CD4-positive, alpha-beta T cell treated with Interleukin-12 subunit alpha and Interleukin-12 subunit beta, for 1 hour (primary cell): ENCODE data around the gene PRUNE2.
"Not testable (repeated sequence)": the region's sequence is repeated elsewhere in the genome, so short reads cannot be mapped to it uniquely, and the experiment has no call there.

Source experiments
- DNase-seq: peaks from one replicate; pipeline ENCODE4 v3.0.0-alpha.2; 2020

The PRUNE2 gene

GRCh38 chr9:76593961-76594735, 311.8 kb downstream of the PRUNE2 start:
- DNase-seq: not testable (repeated sequence)

GRCh38 chr9:76592974-76593347, 313.0 kb downstream of the PRUNE2 start:
- DNase-seq: no peak

DNA sequence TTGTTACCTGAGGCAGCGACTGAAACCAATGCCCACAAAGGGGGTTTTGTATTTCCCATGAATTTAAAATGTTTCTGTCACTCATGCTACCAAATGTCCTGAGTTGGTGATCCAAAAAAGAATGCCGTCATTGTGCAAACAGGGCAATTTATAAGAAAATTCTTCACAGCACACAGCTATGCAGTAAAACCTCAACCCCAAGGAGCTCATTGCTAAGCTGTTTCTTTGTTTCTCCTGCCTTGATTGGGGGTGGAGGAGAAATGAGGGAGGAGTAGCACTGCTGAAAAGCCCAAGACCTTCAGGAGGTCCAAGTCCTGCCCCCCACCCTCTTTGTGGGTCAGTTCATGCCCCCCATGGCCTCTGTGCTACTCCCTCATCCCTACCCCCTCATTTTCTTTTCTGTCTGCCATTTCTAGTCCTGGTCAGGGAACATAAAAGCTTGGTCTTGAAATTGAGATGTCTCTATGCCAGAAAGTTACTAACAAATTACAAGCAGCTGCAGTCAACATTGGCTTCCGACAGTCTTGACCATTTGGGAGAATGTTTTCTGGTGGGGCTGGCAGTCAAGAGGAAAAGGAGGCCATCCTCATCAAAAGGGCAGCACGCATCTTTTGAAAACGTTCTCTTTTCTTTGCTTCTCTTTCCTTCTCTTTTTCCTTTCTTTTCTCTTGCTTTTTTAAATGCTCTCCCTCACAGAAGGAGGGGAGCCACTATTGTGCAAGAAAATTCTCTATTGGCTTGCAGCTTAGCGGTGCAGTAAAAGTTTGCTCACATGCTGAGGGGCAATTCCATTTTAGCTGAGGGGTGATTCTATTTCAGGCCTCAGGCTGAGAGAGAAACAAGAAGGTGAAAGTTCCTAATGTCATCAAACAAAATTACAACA, 313.6 kb downstream of the PRUNE2 start:
- no peak for DNase-seq

DNA sequence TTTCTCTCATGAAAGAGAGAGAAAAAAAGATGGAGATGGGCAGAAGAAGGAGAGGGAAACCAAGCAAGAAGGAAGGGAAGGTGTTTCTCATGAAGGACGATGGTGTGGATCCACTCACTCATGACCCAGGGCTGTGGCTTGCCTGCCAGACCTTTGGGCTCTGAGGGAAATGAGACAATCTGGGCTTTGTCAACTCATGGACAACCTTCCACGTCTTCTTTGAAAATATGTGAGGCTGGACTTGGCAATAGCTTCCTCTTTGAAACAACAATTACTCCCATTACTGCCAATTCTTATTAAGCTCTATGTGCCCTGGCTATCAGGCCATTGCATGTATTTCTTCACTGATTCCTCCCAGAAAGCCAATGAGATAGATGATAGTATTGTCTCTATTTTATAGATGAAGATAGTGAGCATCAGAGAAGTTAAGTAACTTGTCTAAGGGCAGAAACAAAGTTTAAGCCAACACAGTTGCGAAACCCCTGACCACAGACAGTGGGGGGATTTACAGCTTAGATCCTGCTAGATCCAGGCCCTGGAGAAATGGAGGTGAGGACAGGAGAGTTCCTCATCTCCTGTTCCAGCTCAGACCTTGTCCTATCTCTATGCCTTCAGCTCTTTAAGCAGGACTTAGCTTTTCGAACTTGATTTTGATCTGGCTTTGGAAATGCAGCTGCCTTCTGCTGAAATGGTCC, 314.5 kb downstream of the PRUNE2 start:
- no peak for DNase-seq

- DNase-seq: no peak
These were observed 317.6 kb downstream of the PRUNE2 start for GRCh38 chr9:76588316-76588715.

DNA sequence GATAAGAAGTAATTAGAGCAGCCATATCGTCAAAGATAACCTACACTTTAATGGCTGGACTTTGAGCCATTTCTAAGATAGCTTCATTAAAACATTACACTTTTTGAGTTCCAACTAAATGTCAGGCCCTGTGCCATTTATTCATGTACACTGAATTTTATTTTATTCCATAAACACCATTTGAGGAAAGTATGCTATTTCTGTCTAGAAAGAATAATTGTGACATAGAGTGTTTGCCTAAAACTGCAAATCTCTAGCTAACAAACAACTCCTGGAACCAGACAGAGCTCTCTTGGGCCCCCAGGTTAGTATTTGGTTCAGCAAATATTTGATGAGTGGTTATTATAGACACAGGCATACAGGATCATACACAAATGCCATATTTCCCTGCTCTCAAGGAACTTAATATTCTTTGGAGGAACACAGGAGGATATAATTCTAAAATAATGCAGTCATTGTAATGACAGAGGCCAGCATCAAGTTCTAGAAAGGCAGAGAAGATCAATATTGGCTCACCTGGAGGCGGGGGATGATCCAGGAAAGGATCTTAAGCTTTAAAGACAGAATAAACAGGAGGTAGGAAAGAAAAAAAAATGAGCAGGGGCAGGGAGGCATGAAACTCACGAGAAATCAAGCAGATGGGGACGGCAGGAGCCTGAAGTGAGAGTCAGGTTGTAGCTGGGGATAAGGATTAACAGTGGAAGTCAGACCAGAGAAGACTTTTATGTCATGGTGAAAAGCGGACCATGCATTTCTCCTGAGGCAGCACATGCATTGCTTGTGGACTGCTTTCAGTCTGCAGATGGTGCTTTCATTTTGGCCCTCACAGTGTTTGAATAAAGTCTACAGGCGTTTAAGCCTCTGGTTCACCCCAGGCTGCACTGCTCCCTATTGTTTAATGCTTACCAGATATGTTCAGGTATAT, 319.3 kb downstream of the PRUNE2 start:
- DNase-seq: no peak

DNA sequence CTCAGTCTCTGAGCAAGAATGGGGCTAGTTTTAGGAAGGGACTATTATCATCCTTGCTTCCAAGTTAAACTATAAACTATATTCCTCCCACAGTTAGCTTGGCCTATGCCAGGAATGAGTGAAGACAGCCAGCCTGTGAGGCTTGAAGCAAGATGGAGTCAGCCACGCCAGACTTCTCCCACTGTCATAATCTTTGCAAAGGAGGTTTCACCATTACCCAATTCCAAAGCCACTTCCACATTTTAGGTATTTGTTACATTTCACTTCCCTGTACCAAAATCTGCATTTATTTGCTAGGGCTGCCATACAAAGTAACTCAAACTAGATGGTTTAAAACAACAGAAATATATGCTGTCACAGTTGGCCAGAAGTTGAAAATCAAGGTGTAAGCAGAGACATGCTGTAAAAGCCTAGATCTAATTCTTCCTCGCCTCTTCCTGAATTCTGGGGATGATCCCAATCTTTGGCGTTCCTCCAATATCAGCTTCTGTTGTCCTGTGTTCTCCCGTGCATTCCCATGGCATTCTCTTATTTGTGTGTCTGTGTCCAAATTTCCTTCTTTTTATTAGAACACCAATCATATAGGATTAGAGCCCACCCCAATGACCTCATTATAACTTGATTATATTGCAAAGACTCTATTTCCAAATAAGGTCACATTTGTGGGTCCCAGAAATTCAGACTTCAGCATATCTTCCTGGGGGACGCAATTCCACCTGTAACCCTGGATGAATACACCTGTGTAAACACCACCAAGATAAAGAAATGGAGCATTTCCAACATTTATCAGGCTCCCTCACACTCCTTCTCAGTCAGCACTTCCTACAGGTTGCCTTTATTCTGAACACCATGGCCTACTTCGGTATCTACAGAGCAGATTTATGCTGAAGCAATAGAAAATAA, 320.2 kb downstream of the PRUNE2 start:
- DNase-seq: no peak

GRCh38 chr9:76583256-76583655, 322.7 kb downstream of the PRUNE2 start:
- DNase-seq: no peak

DNA sequence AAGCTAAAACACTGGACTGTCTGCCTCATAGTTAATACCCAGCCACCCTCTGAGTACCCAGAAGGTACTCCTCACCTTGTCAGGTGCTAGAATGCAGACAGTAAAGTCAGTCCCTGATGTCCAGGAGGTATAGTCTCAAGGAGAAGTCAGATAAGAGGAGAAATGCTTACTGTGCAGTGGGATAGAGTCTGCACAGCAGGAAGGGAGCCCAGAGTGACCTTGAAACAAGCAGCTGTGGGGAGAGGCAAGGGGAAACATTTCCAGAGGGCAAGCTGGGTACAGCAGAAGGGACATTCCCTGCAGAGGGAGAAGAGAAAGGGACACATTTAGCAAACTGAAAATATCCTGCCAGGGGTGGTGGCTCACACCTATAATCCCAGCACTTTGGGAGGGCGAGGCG, 324.2 kb downstream of the PRUNE2 start:
- no peak for DNase-seq

DNA sequence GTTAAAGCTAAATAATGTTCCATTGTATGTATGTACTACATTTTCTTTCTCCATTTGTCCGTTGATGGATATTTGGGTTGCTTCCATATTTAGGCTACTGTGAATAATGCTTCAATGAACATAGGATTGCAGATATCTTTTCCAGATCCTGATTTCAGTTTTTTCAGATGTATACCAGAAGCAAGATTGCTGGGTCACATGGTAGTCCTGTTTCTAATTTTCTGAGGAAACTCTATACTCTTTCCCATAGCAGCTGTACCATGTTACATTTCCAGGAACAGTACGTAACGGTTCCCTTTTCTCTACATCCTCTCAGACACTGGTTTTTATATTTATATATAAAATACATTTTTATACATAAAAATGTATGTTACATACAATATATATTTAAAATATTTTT, 325.1 kb downstream of the PRUNE2 start:
- no peak for DNase-seq

DNA sequence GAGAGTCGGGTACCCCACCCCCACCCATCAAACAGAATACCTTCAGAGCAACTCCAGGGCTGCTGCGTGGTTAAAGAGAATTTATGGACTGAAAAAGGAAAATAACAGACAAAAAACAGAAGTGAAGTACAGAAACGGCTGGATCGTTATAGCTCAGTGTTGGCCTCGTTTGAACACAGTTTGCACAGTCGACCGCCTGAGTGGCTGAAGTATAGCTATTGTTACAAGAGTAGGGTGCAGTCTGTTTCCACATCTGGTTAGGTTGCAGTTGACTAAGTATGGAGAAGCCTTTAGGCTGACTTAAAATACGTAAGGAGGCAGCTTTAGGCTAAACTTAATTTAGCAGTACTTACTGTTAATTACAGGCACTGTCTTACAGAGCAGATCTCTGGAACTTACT, 325.7 kb downstream of the PRUNE2 start:
- DNase-seq: no peak

- peak; percentile 61 for DNase-seq
These were observed 329.6 kb downstream of the PRUNE2 start for GRCh38 chr9:76576344-76576743.

DNA sequence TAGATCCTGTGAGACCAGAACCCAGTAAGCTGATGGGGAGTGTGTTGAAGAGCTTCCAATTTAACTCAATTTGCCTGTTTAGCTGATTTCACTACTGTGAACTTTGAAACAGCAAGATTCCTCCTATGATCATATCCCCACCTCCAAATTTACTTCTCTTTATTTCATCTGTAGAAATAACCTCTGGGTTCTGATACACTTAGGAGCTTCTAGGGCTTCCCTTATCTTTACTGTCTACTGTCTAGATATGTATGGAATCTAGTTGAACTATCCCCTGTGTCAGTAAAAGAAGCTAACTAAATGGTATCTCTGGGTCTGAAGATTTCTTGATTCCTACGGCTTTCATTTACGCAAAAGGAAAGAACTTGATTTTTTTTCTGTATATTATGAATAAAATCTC, 330.2 kb downstream of the PRUNE2 start:
- DNase-seq: no peak

GRCh38 chr9:76573905-76574760, 331.8 kb downstream of the PRUNE2 start:
- no peak for DNase-seq

DNA sequence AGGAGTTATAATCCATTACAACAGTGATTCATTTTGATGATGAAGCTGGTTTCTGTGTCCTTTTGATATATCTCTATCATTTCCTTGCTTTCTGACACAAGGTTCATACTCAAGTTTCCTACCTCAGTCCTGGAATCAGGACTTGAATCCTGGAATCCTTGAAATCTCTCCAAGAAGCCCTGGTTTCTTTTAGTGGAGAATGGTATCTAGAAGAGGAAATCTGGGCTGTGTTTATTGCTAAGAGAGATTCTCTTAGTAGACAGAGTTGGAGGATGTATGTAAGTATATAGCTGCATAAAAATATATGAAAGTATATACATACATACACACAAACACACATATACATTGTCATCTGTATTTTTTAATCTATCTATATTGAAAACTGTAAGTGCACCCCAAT, 332.5 kb downstream of the PRUNE2 start:
- DNase-seq: no peak

GRCh38 chr9:76572151-76572550, 333.8 kb downstream of the PRUNE2 start:
- no peak for DNase-seq

GRCh38 chr9:76571743-76572146, 334.2 kb downstream of the PRUNE2 start:
- no peak for DNase-seq

- no peak for DNase-seq
These were observed 334.6 kb downstream of the PRUNE2 start for GRCh38 chr9:76571288-76571687.

GRCh38 chr9:76570826-76571225, 335.1 kb downstream of the PRUNE2 start:
- DNase-seq: no peak

DNA sequence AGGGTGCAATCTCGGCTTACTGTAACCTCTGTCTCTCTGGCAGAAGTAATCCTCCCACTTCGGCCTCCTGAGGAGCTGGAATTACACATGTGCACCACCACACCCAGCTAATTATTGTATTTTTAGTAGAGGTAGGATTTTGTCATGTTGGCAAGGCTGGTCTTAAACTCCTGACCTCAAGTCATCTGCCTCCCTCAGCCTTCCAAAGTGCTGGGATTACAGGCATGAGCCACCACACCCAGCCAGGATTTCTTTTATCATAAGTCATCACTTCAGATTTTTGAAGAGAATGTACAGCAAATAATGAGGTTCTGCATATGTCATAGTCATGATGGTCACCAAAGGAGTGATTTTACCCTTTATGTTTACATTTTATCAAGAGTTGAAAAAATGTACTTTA, 338.8 kb downstream of the PRUNE2 start:
- no peak for DNase-seq
